HTERT RPE-1 (cell line): ENCODE measurements around the gene SLC22A6.

Experiments used
- in situ Hi-C: fragments of 300-500 bp; cut with MboI; formaldehyde crosslinking; loops from 4 replicates; pipeline ENCODE4 v1.14.3; 2020; ENCODE audit warnings: low sequenced_read_pairs

SLC22A6 gene

GRCh38 chr11:62984451-62984991 is at the start of gene SLC22A6:
TSS of gene SLC22A6 (minus strand) at chr11:62984967. CDS start at chr11:62984690, 277 bp downstream.
- in situ Hi-C loops: no loop called here

GRCh38 chr11:63032457-63032856 is 47.7 kb upstream of the SLC22A6 start:
- in situ Hi-C loops: no loop called here

- in situ Hi-C loops: no loop called here
Observed at GRCh38 chr11:63023841-63024648, 39.3 kb upstream of the SLC22A6 start.

GRCh38 chr11:63023222-63023814 is 38.6 kb upstream of the SLC22A6 start:
- in situ Hi-C loops: no loop called here

- in situ Hi-C loops: no loop called here
Observed at GRCh38 chr11:63022441-63022840, 37.7 kb upstream of the SLC22A6 start.

- in situ Hi-C loops: no loop called here
Observed at GRCh38 chr11:63020671-63021291, 36.0 kb upstream of the SLC22A6 start.

GRCh38 chr11:63019506-63019905 is 34.7 kb upstream of the SLC22A6 start:
- in situ Hi-C loops: no loop called here

- in situ Hi-C loops: no loop called here
Observed at GRCh38 chr11:63017306-63017974, 32.7 kb upstream of the SLC22A6 start.

GRCh38 chr11:63015521-63016215 is 30.9 kb upstream of the SLC22A6 start, which contains the start of gene SLC22A8:
TSS of gene SLC22A8 (minus strand) at chr11:63015841. CDS start at chr11:63014958, 883 bp downstream.
- in situ Hi-C loops: no loop called here

GRCh38 chr11:63014408-63015055 is 29.8 kb upstream of the SLC22A6 start:
- in situ Hi-C loops: no loop called here

GRCh38 chr11:63012839-63013238 is 28.1 kb upstream of the SLC22A6 start:
- in situ Hi-C loops: no loop called here

- in situ Hi-C loops: no loop called here
Observed at GRCh38 chr11:63012430-63012829, 27.7 kb upstream of the SLC22A6 start.

- in situ Hi-C loops: no loop called here
Observed at GRCh38 chr11:63010934-63011439, 26.2 kb upstream of the SLC22A6 start.

- in situ Hi-C loops: no loop called here
Observed at GRCh38 chr11:63007920-63008319, 23.2 kb upstream of the SLC22A6 start.

GRCh38 chr11:63001456-63001855 is 16.7 kb upstream of the SLC22A6 start:
- in situ Hi-C loops: no loop called here

GRCh38 chr11:62999649-63000048 is 14.9 kb upstream of the SLC22A6 start:
- in situ Hi-C loops: no loop called here

GRCh38 chr11:62999156-62999555 is 14.4 kb upstream of the SLC22A6 start:
- in situ Hi-C loops: no loop called here

GRCh38 chr11:62996271-62996670 is 11.5 kb upstream of the SLC22A6 start:
- in situ Hi-C loops: no loop called here

- in situ Hi-C loops: no loop called here
Observed at GRCh38 chr11:62994775-62995174, 10.0 kb upstream of the SLC22A6 start.

- in situ Hi-C loops: no loop called here
Observed at GRCh38 chr11:62988276-62988675, 3.5 kb upstream of the SLC22A6 start.
